Measurements from ENCODE around the gene BRI3. TPM values are rescaled to one million over a fixed set of nuclear protein-coding genes. Genes with fewer than 3 reads are reported as not detected.

The BRI3 gene
- total RNA-seq, 2 experiments from 2014 or later: 44.9 to 47.6 TPM

DNA sequence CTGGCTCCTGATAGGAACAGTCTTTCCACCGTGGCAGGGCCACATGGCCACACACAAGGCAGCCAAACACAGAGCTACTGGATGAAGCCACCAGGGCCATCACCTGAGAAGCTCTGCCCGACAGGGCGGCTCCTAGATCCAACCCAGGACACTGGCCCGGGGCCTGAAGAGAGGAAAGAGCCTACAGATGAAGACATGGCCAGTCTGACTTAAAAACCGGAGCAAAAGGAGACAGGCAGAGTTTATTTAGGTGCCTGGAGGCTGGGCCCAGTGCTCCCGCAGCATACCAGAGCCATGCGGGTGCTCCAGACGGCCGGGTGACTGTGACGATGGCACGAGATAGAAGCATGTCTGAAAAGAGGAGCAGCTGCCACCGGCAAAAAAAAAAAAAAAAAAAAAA lies 33.3 kb upstream of the BRI3 start:
- peaks cover 11% of the 10 kb centered on the region for H3K36me3 Mint-ChIP-seq (ENCODE audit: low read depth)
- ChIA-PET CTCF (interaction anchor here (1.6 kb wide), 1 partner anchor 45 kb away, joined by 3 read pairs; no protein-coding TSS in a partner anchor), POLR2A (interaction anchor here (0.6 kb wide), 1 partner anchor 10 kb away, joined by 3 read pairs; no protein-coding TSS in a partner anchor)
- DNase-seq (no peak), ATAC-seq (no peak)
- H3K4me3 Mint-ChIP-seq: no peak overlapping the region
- TF ChIP-seq, protein P1, sequence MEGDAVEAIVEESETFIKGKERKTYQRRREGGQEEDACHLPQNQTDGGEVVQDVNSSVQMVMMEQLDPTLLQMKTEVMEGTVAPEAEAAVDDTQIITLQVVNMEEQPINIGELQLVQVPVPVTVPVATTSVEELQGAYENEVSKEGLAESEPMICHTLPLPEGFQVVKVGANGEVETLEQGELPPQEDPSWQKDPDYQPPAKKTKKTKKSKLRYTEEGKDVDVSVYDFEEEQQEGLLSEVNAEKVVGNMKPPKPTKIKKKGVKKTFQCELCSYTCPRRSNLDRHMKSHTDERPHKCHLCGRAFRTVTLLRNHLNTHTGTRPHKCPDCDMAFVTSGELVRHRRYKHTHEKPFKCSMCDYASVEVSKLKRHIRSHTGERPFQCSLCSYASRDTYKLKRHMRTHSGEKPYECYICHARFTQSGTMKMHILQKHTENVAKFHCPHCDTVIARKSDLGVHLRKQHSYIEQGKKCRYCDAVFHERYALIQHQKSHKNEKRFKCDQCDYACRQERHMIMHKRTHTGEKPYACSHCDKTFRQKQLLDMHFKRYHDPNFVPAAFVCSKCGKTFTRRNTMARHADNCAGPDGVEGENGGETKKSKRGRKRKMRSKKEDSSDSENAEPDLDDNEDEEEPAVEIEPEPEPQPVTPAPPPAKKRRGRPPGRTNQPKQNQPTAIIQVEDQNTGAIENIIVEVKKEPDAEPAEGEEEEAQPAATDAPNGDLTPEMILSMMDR (IDR thresholded peaks at IDR 0.05): no peak
- H3K27ac Mint-ChIP-seq: peak overlapping the region; percentile 59
- peaks cover 30% of the 10 kb centered on the region for H3K4me1 Mint-ChIP-seq (ENCODE audit: low read depth)
- H3K9me3 Mint-ChIP-seq: no peaks in the 10 kb centered on the region
- intact Hi-C loops (cut with micrococcal nuclease): no loop called here
- H3K27me3 Mint-ChIP-seq: no peaks in the 10 kb centered on the region

DNA sequence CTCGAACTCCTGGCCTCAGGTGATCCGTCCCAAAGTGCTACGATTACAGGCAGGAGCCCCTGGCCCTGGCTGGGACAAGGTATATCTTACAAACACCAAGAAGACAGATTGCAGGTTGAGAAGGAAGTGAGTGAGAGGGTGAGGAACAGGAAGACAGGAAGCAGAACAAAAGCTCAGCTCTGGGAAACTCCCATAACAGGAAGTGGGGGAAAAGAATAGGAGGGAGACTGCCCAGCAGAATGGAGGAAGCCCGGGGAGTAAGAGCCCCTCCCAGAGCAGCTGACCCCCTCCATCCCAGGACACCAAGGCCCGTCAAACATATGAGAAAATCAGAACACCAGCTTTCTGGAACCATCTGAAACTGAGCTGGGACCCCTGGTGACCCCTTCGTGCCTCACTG lies 32.4 kb upstream of the BRI3 start:
- Mint-ChIP-seq H3K4me1 (ENCODE audit: low read depth) (peaks cover 34% of the 10 kb centered on the region), H3K27me3 (no peaks in the 10 kb centered on the region), H3K27ac (peak overlapping the region; percentile 97), H3K36me3 (ENCODE audit: low read depth) (peaks cover 11% of the 10 kb centered on the region), H3K4me3 (peak overlapping the region; percentile 41), H3K9me3 (no peaks in the 10 kb centered on the region)
- TF ChIP-seq, protein P1 (IDR thresholded peaks at IDR 0.05): no peak
- CTCF ChIA-PET: interaction anchor here (1.6 kb wide), 1 partner anchor 46 kb away, joined by 3 read pairs; no protein-coding TSS in a partner anchor
- intact Hi-C loops (cut with micrococcal nuclease): no loop called here
- ATAC-seq: no peak
- no peak for DNase-seq
- POLR2A ChIA-PET: no interaction called here

DNA sequence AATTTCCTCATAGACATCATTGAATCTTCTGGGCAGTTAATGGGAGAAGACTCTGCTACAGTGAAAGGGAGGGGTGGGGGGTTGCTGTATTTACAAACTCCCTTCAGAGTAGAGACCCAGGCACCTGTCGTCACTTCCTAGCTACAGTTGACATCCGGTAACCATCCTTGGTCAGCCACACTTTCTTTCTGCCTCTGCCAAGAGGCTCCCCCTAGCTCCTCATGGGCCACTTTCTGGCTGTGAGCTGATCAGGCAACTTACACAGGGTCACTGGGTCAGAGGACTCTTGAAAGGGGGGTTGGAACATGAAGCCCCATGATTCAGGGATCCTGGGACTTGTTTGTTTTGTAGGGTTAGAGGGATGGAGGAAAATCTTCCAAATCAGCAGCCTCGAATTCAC lies 30.7 kb upstream of the BRI3 start:
- no peaks in the 10 kb centered on the region for H3K9me3 Mint-ChIP-seq
- intact Hi-C loops (cut with micrococcal nuclease): no loop called here
- TF ChIP-seq, protein P1 (IDR thresholded peaks at IDR 0.05): no peak
- H3K4me1 Mint-ChIP-seq (ENCODE audit: low read depth): peaks cover 43% of the 10 kb centered on the region
- no peaks in the 10 kb centered on the region for H3K27me3 Mint-ChIP-seq
- CTCF ChIA-PET: interaction anchor here (0.6 to 1.9 kb wide), 7 partner anchors 9 to 229 kb away, joined by 3 to 6 read pairs (median 3); no protein-coding TSS in a partner anchor
- H3K27ac Mint-ChIP-seq: peak overlapping the region; percentile 98
- peaks cover 18% of the 10 kb centered on the region for H3K36me3 Mint-ChIP-seq (ENCODE audit: low read depth)
- ATAC-seq: peak; percentile 42
- POLR2A ChIA-PET: interaction anchor here (2.1 kb wide), 1 partner anchor 31 kb away, joined by 7 read pairs; the partner anchor contains the start of gene BRI3
- peak; percentile 75 for DNase-seq
- H3K4me3 Mint-ChIP-seq: peak overlapping the region; percentile 96

DNA sequence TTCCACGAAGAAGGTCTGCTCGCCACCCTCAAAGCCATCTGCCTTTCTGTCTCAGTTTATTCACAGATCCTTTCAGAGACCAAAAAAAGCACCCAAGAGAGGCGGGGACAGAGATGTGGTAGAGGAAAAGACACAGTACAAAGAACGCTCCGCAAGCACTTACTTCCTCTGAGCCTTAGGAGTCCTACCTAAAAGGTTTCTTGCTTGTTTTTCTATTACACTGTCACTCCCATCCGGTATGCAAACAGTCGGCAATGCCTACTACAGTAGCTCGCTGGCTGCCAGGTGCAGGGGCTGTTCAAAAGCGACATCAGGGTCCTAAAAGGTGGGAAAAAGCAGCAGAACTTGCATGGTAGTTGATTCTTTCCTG lies 30.3 kb upstream of the BRI3 start:
- peak; percentile 37 for ATAC-seq
- H3K36me3 Mint-ChIP-seq (ENCODE audit: low read depth): peaks cover 18% of the 10 kb centered on the region
- peak overlapping the region; percentile 96 for H3K4me3 Mint-ChIP-seq
- H3K4me1 Mint-ChIP-seq (ENCODE audit: low read depth): peaks cover 45% of the 10 kb centered on the region
- peak overlapping the region; percentile 98 for H3K27ac Mint-ChIP-seq
- intact Hi-C loops (cut with micrococcal nuclease): no loop called here
- ChIA-PET POLR2A (interaction anchor here (0.8 to 2.1 kb wide), 2 partner anchors 10 to 31 kb away, joined by 3 to 7 read pairs; partner anchors contain the start of gene BRI3), CTCF (interaction anchor here (1.3 to 1.9 kb wide), 3 partner anchors 11 to 230 kb away, joined by 3 to 6 read pairs (median 4); no protein-coding TSS in a partner anchor)
- no peaks in the 10 kb centered on the region for H3K9me3 Mint-ChIP-seq
- no peaks in the 10 kb centered on the region for H3K27me3 Mint-ChIP-seq
- TF ChIP-seq, protein P1 (IDR thresholded peaks at IDR 0.05): no peak
- peak; percentile 48 for DNase-seq

Data from activated CD8-positive, alpha-beta T cell treated with anti-CD3 and anti-CD28 coated beads for 36 hours (primary cell).